ENCODE data around the gene RPTOR. TPM values are rescaled to one million over a fixed set of nuclear protein-coding genes. Genes with fewer than 3 reads are reported as not detected.

The RPTOR gene
- total RNA-seq, 1 experiment from 2014 or later = 58.0 TPM

DNA sequence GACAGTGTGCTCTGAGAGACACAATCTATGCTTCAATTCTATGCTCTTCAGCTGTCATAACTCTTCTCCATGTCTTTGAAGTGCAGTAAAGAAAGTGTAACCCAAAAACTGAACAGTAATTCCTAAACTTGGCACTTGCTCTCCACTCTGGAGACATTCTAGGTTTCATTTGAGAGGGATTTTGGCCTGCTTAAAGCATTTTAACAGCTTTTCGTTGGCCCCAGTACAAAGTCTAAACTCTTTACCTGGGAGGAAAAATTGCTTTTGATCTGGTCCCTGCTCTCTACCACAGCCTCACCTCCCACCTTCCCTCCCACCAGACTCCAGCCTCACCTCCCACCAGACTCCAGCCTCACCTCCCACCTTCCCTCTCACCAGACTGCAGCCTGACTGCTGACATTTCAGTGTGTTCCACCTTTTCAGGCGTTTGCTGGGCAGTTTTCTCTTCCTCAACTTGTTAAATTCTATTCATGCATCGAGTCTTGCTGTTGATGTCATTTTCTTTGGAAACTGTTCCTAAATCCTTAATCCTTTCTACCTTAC lies 132.6 kb downstream of the RPTOR start:
- ChIA-PET CTCF (no interaction called here), POLR2A (no interaction called here)
- BruUV-seq (replicated peaks) = no TSS peak
- TF ChIP-seq REST (IDR thresholded peaks at IDR 0.05; ENCODE audit: insufficient read depth in 1 of 2, low read depth in 2 of 2, low read length in 1 of 2) (no peak), TCF7L2 (IDR thresholded peaks at IDR 0.05; ENCODE audit: low read depth, low read length) (no peak), POLR2AphosphoS5 (IDR thresholded peaks at IDR 0.05; ENCODE audit: low read depth, low read length) (no peak), SIN3A (IDR thresholded peaks at IDR 0.05; ENCODE audit: borderline replicate concordance, insufficient read depth, low read depth, low read length) (no peak)
- TF ChIP-seq, protein P1, sequence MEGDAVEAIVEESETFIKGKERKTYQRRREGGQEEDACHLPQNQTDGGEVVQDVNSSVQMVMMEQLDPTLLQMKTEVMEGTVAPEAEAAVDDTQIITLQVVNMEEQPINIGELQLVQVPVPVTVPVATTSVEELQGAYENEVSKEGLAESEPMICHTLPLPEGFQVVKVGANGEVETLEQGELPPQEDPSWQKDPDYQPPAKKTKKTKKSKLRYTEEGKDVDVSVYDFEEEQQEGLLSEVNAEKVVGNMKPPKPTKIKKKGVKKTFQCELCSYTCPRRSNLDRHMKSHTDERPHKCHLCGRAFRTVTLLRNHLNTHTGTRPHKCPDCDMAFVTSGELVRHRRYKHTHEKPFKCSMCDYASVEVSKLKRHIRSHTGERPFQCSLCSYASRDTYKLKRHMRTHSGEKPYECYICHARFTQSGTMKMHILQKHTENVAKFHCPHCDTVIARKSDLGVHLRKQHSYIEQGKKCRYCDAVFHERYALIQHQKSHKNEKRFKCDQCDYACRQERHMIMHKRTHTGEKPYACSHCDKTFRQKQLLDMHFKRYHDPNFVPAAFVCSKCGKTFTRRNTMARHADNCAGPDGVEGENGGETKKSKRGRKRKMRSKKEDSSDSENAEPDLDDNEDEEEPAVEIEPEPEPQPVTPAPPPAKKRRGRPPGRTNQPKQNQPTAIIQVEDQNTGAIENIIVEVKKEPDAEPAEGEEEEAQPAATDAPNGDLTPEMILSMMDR (IDR thresholded peaks at IDR 0.05) = no peak
- ATAC-seq = no peak
- Histone ChIP-seq H3K4me1 (ENCODE audit: control insufficient read depth, insufficient read depth, low read length) (no peaks in the 10 kb centered on the region; the same call in 1 of the 2 replicates), H3K27me3 (ENCODE audit: control insufficient read depth, insufficient read depth, low read length) (no peaks in the 10 kb centered on the region), H3K4me3 (ENCODE audit: low read depth in 2 of 2, low read length in 2 of 2) (no peak overlapping the region), H3K36me3 (ENCODE audit: control insufficient read depth, insufficient read depth, low read length) (no peaks in the 10 kb centered on the region), H3K27ac (ENCODE audit: low read length) (no peak overlapping the region), H3K9me3 (ENCODE audit: control insufficient read depth, insufficient read depth, low read depth, low read length) (no peaks in the 10 kb centered on the region)
- intact Hi-C loops (cut with micrococcal nuclease; ENCODE audit: unreplicated experiment) (no loop called here), in situ Hi-C loops (cut with HindIII; ENCODE audit: low pct_unique_long_range_greater_than_20kb, low sequenced_read_pairs) (no loop called here)
- no peak for DNase-seq (ENCODE audit: low read depth, low spot score)

DNA sequence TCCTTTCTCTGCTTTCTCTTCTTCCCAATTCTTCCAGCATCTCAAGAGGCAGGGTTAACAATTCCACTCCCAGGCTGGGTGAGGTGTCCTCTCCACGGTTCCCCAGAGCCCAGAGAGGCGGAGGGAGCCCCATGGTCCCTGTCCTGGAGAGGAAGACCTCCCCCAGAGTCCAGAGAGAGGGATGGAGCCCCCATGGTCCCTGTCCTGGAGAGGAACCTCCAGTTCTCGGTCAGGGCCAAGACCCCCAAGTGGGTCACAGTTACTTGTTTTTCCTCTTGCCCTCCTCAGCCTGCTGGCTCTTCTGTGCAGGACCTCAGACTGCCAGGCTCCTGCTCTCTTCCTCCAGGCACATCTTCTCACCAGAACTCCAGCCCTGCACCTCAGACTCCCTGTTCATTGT lies 135.2 kb downstream of the RPTOR start:
- no peak for ATAC-seq
- H3K9me3 ChIP-seq (ENCODE audit: control insufficient read depth, insufficient read depth, low read depth, low read length) = no peaks in the 10 kb centered on the region
- ChIA-PET CTCF (no interaction called here), POLR2A (no interaction called here)
- H3K36me3 ChIP-seq (ENCODE audit: control insufficient read depth, insufficient read depth, low read length) = no peaks in the 10 kb centered on the region
- H3K4me1 ChIP-seq (ENCODE audit: control insufficient read depth, insufficient read depth, low read length) = no peaks in the 10 kb centered on the region; the same call in 1 of the 2 replicates
- BruUV-seq (replicated peaks) = no TSS peak
- TF ChIP-seq REST (IDR thresholded peaks at IDR 0.05; ENCODE audit: insufficient read depth in 1 of 2, low read depth in 2 of 2, low read length in 1 of 2) = no peak
- TF ChIP-seq TCF7L2 (IDR thresholded peaks at IDR 0.05; ENCODE audit: low read depth, low read length) = no peak
- TF ChIP-seq SIN3A (IDR thresholded peaks at IDR 0.05; ENCODE audit: borderline replicate concordance, insufficient read depth, low read depth, low read length) = no peak
- TF ChIP-seq, protein P1 (IDR thresholded peaks at IDR 0.05) = no peak
- TF ChIP-seq POLR2AphosphoS5 (IDR thresholded peaks at IDR 0.05; ENCODE audit: low read depth, low read length) = no peak
- intact Hi-C loops (cut with micrococcal nuclease; ENCODE audit: unreplicated experiment) (no loop called here), in situ Hi-C loops (cut with HindIII; ENCODE audit: low pct_unique_long_range_greater_than_20kb, low sequenced_read_pairs) (no loop called here)
- DNase-seq (ENCODE audit: low read depth, low spot score) = no peak
- no peak overlapping the region for H3K4me3 ChIP-seq (ENCODE audit: low read depth in 2 of 2, low read length in 2 of 2)
- no peaks in the 10 kb centered on the region for H3K27me3 ChIP-seq (ENCODE audit: control insufficient read depth, insufficient read depth, low read length)
- no peak overlapping the region for H3K27ac ChIP-seq (ENCODE audit: low read length)
